ENCODE measurements around the gene RAI1. TPM values are rescaled to one million over a fixed set of nuclear protein-coding genes. Genes with fewer than 3 reads are reported as not detected.

The RAI1 gene
- total RNA-seq, 2 donors from 2014 or later, result 35.9 to 42.9 TPM

DNA sequence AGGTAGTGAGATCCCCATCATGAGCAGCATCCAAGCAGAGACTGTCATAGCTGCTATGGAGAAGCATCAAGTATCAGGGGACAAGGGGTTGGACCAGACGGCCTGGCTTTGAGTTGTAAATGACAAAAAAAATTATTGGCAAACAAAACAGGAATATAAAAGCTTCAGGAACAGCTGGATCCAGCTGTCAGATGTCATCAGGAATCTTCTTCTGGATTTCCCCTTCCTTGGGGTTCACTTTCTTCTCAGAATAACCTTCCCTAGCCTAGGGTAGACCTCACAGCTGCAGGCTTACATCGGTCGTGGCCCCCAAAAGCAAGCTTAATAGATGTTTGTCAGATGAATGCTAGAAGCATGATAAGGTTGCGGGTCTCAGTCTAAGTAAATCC is 17.2 kb upstream of the RAI1 start:
- Histone ChIP-seq H3K9ac (ENCODE audit: extremely low read depth, low read length, poor library complexity, severe bottlenecking) (no peak overlapping the region), H3K27me3 (ENCODE audit: control insufficient read depth, insufficient read depth, low read length, poor library complexity, severe bottlenecking) (no peaks in the 10 kb centered on the region), H3K4me3 (ENCODE audit: low read length) (no peak overlapping the region), H3K36me3 (ENCODE audit: control insufficient read depth, insufficient read depth, low read length) (no peaks in the 10 kb centered on the region), H3K9me3 (ENCODE audit: control insufficient read depth, low read length) (peaks cover 7% of the 10 kb centered on the region), H3K4me1 (ENCODE audit: control insufficient read depth, insufficient read depth, low read length) (no peaks in the 10 kb centered on the region), H3K27ac (ENCODE audit: low read depth, low read length) (no peak overlapping the region)
- no peak overlapping the region for H3K4me3 Mint-ChIP-seq
- H3K4me1 Mint-ChIP-seq, result peaks cover 19% of the 10 kb centered on the region
- peaks cover 8% of the 10 kb centered on the region for H3K9me3 Mint-ChIP-seq
- H3K27ac Mint-ChIP-seq, result no peak overlapping the region
- H3K36me3 Mint-ChIP-seq (ENCODE audit: low read depth), result no peaks in the 10 kb centered on the region
- 92 to 93% methylated on average over 2 to 4 of the region's 4 CpGs for WGBS, 2 experiments (ENCODE audit: insufficient coverage in 1 of 2, insufficient read length in 1 of 2)
- TF ChIP-seq, protein P1, sequence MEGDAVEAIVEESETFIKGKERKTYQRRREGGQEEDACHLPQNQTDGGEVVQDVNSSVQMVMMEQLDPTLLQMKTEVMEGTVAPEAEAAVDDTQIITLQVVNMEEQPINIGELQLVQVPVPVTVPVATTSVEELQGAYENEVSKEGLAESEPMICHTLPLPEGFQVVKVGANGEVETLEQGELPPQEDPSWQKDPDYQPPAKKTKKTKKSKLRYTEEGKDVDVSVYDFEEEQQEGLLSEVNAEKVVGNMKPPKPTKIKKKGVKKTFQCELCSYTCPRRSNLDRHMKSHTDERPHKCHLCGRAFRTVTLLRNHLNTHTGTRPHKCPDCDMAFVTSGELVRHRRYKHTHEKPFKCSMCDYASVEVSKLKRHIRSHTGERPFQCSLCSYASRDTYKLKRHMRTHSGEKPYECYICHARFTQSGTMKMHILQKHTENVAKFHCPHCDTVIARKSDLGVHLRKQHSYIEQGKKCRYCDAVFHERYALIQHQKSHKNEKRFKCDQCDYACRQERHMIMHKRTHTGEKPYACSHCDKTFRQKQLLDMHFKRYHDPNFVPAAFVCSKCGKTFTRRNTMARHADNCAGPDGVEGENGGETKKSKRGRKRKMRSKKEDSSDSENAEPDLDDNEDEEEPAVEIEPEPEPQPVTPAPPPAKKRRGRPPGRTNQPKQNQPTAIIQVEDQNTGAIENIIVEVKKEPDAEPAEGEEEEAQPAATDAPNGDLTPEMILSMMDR (conservative IDR thresholded peaks at IDR 0.05), result no peak
- peaks cover 26% of the 10 kb centered on the region for H3K27me3 Mint-ChIP-seq (ENCODE audit: insufficient read depth)
- DNase-seq, result no peak

DNA sequence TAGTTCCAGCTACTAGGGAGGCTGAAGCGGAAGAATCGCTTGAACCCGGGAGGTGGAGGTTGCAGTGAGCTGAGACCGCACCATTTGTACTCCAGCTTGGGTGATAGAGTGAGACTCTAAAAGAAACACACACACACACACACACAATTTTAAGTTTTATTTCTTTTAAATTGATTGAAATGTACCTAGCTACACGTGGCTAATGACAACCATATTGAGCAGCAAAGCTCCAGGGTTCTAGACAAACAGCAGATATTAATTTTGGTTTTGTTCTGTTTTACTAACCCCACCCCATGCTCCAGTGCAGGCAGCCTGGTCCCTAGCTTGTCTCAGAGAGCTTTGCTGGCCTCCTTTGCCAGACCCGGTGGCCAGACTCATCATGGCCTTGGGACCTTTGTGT is 16.0 kb upstream of the RAI1 start:
- TF ChIP-seq, protein P1 (conservative IDR thresholded peaks at IDR 0.05), result no peak
- Histone ChIP-seq H3K4me3 (ENCODE audit: low read length) (no peak overlapping the region), H3K4me1 (ENCODE audit: control insufficient read depth, insufficient read depth, low read length) (no peaks in the 10 kb centered on the region), H3K9me3 (ENCODE audit: control insufficient read depth, low read length) (no peaks in the 10 kb centered on the region), H3K27ac (ENCODE audit: low read depth, low read length) (no peak overlapping the region), H3K27me3 (ENCODE audit: control insufficient read depth, insufficient read depth, low read length, poor library complexity, severe bottlenecking) (no peaks in the 10 kb centered on the region), H3K9ac (ENCODE audit: extremely low read depth, low read length, poor library complexity, severe bottlenecking) (no peak overlapping the region), H3K36me3 (ENCODE audit: control insufficient read depth, insufficient read depth, low read length) (no peaks in the 10 kb centered on the region)
- Mint-ChIP-seq H3K4me3 (no peak overlapping the region), H3K4me1 (peaks cover 19% of the 10 kb centered on the region), H3K27ac (no peak overlapping the region), H3K27me3 (ENCODE audit: insufficient read depth) (peaks cover 22% of the 10 kb centered on the region), H3K9me3 (no peaks in the 10 kb centered on the region), H3K36me3 (ENCODE audit: low read depth) (no peaks in the 10 kb centered on the region)
- no peak for DNase-seq
- 73 to 88% methylated on average over 1 to 5 of the region's 6 CpGs for WGBS, 2 experiments (ENCODE audit: insufficient coverage in 1 of 2, insufficient read length in 1 of 2)

DNA sequence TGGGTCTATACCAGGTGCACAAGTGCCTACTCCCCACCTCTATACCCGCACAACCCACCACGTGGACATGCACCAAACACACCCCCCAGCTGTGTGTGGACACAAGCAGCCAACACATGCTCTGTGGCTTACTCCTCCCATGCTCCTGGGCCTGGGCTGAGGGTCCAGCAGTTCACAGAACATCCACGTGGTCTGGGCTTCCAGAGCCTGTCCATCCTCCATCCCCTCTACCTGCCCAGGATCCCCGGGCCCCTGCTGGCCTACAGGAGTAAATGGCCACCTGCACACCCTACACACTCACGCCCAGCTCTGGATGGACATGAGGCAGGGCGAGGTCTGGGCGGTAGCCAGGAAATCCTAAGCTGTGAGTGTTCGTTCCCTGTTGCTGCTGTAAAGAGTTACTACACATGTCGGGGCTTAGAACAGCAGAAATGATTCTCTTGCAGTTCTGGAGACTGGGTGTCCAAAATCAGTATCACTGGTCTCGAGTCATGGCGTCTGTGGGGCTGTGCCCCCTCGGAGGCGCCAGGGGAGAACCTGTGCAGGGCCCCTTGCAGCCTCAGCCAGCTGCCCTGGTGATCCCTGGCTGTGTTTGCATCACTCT is 15.0 kb upstream of the RAI1 start:
- TF ChIP-seq, protein P1 (conservative IDR thresholded peaks at IDR 0.05), result no peak

More for the DNA sequence above, 15.0 kb upstream of the RAI1 start:
- Histone ChIP-seq H3K27ac (ENCODE audit: low read depth, low read length) (no peak overlapping the region), H3K4me1 (ENCODE audit: control insufficient read depth, insufficient read depth, low read length) (no peaks in the 10 kb centered on the region), H3K9me3 (ENCODE audit: control insufficient read depth, low read length) (no peaks in the 10 kb centered on the region), H3K9ac (ENCODE audit: extremely low read depth, low read length, poor library complexity, severe bottlenecking) (no peak overlapping the region), H3K27me3 (ENCODE audit: control insufficient read depth, insufficient read depth, low read length, poor library complexity, severe bottlenecking) (no peaks in the 10 kb centered on the region), H3K36me3 (ENCODE audit: control insufficient read depth, insufficient read depth, low read length) (no peaks in the 10 kb centered on the region), H3K4me3 (ENCODE audit: low read length) (no peak overlapping the region)
- Mint-ChIP-seq H3K4me1 (peaks cover 19% of the 10 kb centered on the region), H3K27ac (no peak overlapping the region), H3K27me3 (ENCODE audit: insufficient read depth) (peaks cover 24% of the 10 kb centered on the region), H3K4me3 (no peak overlapping the region), H3K36me3 (ENCODE audit: low read depth) (no peaks in the 10 kb centered on the region), H3K9me3 (no peaks in the 10 kb centered on the region)
- no peak for DNase-seq
- WGBS, 2 experiments (ENCODE audit: insufficient coverage in 1 of 2, insufficient read length in 1 of 2), result 91 to 97% methylated on average over 9 to 13 of the region's 13 CpGs

Measured in endodermal cell (in vitro differentiated cells).